HG03432 (cell line): ENCODE measurements around the gene HEXIM1.
"Not testable (repeated sequence)": the region's sequence is repeated elsewhere in the genome, so short reads cannot be mapped to it uniquely, and the experiment has no call there.

Experiments used
- ATAC-seq: cut with Tn5 transposase; IDR thresholded peaks from one replicate; pipeline ENCODE4 v1.9.1; 2021; ENCODE audit warnings: mild to moderate bottlenecking, moderate library complexity; ENCODE audit not compliant: unreplicated experiment

The HEXIM1 gene

DNA sequence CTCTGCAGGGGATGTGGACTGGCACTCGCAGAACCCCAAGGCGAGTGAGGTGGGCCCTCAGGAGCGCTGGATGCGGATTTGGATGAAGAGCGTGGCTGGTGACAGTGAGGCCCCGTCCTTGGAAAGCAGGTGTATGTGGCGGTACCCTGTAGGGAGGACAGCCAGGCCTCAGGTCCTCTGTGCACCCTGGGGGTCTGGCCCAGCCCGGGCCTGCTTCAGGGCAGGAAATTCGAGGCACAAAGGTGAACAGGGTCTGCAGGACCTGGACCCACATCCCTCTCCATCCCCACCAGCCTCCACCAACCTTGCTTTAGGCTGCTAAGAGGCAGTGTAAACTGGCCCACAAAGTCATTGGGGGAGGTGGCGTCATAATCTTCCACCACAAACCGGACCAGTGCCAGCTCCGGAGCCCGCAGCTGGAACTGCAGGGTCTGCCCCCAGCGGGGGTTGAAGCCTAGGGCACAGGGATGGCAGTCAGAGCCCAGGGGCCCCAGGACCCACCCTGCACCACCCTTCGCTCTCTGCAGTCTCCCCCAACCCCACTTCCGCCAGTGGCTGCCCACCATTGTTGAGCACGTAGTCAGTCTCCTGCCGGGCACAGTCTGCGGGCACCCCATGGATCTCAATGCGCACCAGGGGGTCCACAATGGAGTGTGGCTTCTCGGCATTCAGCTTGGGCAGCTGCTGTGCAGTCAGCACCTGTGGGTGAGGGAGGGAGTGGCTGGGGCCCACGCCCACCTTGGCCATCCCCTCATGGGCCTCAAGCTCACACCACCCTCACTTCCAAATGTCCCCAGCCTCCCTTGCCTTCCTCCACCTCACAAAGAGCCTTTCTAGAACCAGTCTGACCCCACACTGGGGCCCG is 35.5 kb upstream of the HEXIM1 start:
- no peak for ATAC-seq

GRCh38 chr17:45113424-45113754 is 34.9 kb upstream of the HEXIM1 start:
- ATAC-seq = no peak

DNA sequence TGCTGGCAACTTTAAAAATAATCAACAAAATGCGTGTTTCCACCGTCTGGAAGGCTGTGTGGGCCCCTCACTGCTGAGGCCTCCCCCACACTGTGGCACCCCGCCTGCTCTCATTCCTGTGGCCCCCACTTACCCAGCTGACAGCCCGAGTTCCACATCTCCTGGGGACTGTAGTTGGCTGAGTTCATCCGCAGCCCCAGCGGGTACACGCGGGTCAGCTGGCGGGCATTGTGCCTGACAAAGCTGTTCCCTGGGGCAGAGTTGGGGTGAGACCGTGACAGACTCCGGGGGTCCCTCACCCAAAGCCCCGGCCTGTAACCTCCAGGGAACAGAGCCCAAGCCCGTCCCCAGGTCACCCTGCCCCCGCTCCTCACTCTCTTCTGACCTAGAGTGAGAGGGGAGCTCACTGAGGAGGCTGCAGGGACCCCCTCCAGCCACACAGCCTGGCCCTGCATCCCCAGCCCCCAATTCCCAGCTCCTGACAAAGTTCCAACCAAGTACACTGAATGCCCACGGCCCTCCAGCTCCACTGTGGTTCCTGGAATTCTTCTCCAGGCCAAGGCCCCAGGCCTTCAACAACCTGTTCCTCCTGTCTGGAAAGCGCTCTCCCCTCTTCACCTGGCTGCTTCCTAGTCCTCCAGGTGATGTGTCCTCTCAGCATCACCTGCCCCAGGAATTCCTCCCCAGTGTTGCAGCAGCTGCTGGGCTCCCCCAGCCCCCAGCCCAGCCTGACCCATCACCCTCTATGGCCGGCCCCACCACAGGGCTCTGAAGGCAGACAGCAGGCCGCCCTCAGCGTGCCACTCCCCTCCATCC is 34.0 kb upstream of the HEXIM1 start:
- no peak for ATAC-seq

GRCh38 chr17:45115015-45115625 is 33.2 kb upstream of the HEXIM1 start:
- no peak for ATAC-seq

GRCh38 chr17:45115871-45116270 is 32.4 kb upstream of the HEXIM1 start:
- ATAC-seq = no peak

- no peak for ATAC-seq
Measured at GRCh38 chr17:45116434-45117016, 31.8 kb upstream of the HEXIM1 start.

GRCh38 chr17:45117334-45117733 is 30.9 kb upstream of the HEXIM1 start:
- ATAC-seq = no peak

DNA sequence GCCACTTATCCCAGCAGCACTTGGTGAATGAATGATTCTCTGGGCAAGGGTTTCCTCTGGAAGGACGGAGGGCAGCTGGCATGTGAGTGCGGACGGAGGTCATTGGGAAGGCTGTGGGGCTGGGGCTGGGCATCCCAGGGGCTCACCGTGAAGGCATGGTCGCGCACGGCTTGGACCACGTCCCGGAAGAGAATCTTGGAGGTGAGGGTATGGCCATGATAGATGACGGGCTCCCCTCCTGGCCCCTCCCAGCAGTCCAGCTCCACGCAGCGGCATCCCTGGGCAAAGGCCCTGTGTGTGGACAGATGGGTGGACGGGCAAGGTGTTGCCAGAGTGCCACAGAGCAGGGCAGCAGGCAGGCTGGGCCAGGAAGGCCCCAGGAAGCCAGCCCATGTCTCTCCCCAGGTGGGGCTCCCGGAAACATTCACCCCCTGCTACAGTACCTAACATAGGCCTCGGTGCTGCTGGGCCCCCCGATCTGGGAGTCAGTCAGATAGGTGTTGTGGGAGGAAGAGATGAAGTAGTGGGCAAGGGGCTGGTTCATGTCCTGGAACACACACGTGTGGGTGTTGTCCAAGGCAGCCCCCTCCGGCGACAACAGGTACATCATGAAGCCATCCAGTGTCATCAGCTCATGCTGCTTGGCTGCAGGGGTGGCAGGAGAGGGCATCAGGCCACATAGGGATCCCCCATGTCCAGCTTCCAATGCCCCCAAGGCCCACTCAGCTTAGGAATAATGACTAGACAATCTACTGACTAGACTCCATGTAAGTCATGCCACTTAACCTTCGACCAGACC is 30.2 kb upstream of the HEXIM1 start:
- no peak for ATAC-seq

DNA sequence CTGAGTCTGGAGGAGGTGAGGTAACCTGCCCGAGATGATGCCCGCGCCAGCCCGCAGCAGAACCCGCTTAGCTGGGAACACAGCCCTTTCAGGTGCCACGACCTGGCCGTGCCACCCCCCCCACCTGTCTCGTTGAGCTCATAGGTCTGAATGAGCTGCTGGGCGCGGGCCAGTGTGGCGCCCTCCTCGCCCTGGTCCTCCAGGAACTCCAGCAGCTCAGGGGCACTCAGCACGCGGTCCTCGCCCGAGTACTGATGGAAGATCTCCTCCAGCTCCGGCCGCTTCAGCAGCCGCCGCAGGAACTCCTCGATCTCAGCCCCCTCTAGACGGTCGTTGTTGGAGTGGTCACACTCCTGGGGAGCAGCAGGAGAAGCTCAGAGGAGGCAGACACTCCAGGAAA is 29.6 kb upstream of the HEXIM1 start:
- no peak for ATAC-seq

DNA sequence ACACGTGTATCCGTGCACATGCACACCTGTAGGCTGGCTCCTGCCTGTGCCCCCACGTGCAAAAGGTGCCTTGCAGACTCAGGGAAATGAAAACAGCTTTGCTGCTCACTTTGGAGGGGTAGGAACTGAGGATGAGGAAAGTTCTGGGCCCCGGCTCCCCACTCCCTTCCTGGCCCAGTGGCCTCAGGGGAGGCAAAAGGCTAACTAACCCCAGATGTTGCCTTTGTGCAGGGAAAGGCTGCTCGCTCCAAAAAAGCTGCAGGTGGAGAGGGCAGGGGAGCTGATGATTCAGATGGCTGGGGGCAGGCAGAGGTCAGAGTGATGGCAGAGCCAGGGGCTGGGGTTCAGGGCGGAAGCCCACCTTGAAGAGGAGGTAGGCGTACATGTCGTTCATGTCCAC is 28.3 kb upstream of the HEXIM1 start:
- no peak for ATAC-seq

DNA sequence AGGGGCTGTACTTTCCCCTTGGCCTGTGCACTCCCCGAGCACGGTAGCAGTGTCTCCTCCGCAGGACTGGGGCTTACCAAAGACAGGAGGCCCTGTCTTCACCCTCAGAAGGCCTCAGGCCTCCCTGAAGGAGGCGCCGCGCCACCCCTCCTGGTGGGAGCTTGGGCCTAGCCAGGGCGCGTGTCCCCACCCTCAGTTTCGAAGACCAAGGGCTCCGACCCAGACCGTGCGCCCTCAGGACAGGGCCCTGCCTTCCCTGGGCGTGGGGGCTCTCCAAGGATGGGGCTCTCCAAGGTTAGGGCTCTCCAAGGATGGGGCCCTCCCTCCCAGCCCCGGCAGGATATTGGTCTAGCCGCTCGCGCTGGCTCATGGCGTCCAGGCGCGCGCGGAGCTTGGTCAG is 27.7 kb upstream of the HEXIM1 start:
- ATAC-seq = no peak

GRCh38 chr17:45121055-45121454 is 27.2 kb upstream of the HEXIM1 start:
- no peak for ATAC-seq

DNA sequence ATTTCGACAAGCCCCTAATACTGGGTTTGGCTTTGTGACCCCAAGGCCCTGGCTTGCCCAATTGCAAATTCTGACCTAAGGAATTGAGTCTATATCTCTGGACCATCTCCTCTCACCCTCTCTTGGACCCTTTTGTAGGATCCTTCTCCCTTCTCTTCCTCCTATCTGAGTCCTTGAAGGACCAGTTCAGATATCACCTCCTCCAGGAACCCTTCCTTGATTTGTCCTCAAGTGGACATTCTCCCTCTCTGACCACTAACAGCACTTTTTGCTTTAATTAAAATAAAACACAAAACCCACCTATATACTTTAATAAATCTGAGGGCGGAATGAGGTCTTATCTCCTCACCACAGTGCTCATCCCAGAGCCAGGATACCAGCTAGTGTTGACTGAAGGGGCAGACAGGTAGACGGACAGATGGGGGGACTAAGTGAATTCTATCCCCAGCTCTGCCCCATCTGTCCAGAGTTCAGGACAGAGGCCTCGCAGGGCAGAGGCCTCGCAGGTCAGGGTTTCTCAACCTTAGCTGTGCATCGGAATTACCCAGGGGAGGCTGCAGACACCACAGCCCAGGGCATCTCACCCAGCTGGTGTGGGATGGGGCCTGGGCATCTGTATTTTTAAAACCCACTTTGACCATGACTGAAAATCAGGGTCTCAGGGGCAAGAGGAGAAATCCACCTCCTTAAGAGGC is 25.1 kb upstream of the HEXIM1 start:
- ATAC-seq = no peak

GRCh38 chr17:45123930-45124796 is 24.1 kb upstream of the HEXIM1 start:
- ATAC-seq = no peak

GRCh38 chr17:45124797-45125122 is 23.5 kb upstream of the HEXIM1 start:
- not testable (repeated sequence) for ATAC-seq

DNA sequence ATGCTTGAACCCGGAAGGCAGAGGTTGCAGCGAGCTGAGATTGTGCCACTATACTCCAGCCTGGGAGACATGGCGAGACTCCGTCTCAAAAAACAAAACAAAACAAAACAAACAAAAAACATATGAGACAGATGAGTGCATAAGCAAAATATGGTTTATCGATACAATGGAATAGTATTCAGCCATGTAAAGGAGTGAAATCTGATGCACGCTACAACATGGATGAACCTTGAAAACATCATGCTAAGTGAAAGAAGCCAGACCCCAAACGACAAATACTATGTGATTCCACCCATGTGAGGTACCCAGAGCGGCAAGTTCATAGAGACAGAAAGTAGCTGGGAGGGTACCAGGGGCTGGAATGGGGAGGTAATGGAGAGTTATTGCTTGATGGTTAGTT is 22.8 kb upstream of the HEXIM1 start:
- ATAC-seq = no peak

GRCh38 chr17:45127207-45127547 is 21.1 kb upstream of the HEXIM1 start:
- ATAC-seq = no peak

- ATAC-seq = no peak
Measured at GRCh38 chr17:45127548-45128300, 20.6 kb upstream of the HEXIM1 start.

GRCh38 chr17:45128331-45128730 is 19.9 kb upstream of the HEXIM1 start:
- ATAC-seq = no peak
